GM12878 (cell line): Measurements from ENCODE around the gene STARD5. TPM values are rescaled to one million over a fixed set of nuclear protein-coding genes. Genes with fewer than 3 reads are reported as not detected.

Experiments
- ATAC-seq: fragments of 200-7000 bp; cut with Tn5 transposase; 3 replicates; pipeline ENCODE4 v1.9.1; 2020; ENCODE audit warnings: mild to moderate bottlenecking, moderate library complexity
- BruUV-seq: library from RNA; stranded (reverse); fragments of 400-500 nt; replicated peaks from 2 replicates; lab custom pipeline; 2021; lab: Mats Ljungman, UMichigan
- CTCF ChIA-PET: fragments of 300-600 bp; sonication (Branson Sonifier 250); formaldehyde crosslinking; extraction: SDS; loops from one replicate; lab custom pipeline; 2021; ENCODE audit warnings: inconsistent platforms; lab: Yijun Ruan, JAX
- POLR2A ChIA-PET: fragments of 350-600 bp; formaldehyde crosslinking; extraction: SDS; loops from one replicate; lab custom pipeline; 2021; ENCODE audit warnings: inconsistent platforms; lab: Charles Lee
- RAD21 ChIA-PET: fragments of 300-600 bp; sonication (Branson Sonifier 250); formaldehyde crosslinking; loops from one replicate; lab custom pipeline; 2023; ENCODE audit warnings: antibody characterized with exemption; ENCODE audit not compliant: unreplicated experiment; lab: Charles Lee
- SMC1A ChIA-PET: fragments of 300-600 bp; sonication (Branson Sonifier 250); formaldehyde crosslinking; loops from one replicate; lab custom pipeline; 2023; ENCODE audit not compliant: unreplicated experiment, uncharacterized antibody; lab: Charles Lee
- DNase-seq: peaks from one replicate; pipeline ENCODE4 v3.0.0-alpha.2; 2011; ENCODE audit warnings: low read depth, low spot score
- FAIRE-seq: peaks from 3 replicates; lab custom pipeline; 2011; peaks lifted over from hg19 to GRCh38; lab: Jason Lieb, UNC
- H2AFZ ChIP-seq: 2 replicates; pipeline ENCODE4 v1.6.0; 2011; ENCODE audit warnings: low read depth, low read length, control low read depth; ENCODE audit not compliant: control insufficient read depth
- H3K27ac ChIP-seq: 2 replicates; pipeline ENCODE4 v1.5.1; 2011; ENCODE audit warnings: control low read depth; ENCODE audit not compliant: control insufficient read depth, insufficient read depth
- H3K27me3 ChIP-seq, 2 experiments: replicated peaks in 1 of 2; 2 replicates each; pipeline versions ENCODE4 v1.6.0 to v1.6.1; 2011; ENCODE audit warnings: low read length in 1 of 2; ENCODE audit not compliant: control insufficient read depth in 2 of 2, insufficient read depth in 2 of 2
- H3K36me3 ChIP-seq, 2 experiments: 2 replicates each; pipeline ENCODE4 v1.5.1; 2011; ENCODE audit warnings: low read length in 1 of 2; ENCODE audit not compliant: control insufficient read depth in 2 of 2, insufficient read depth in 2 of 2
- H3K4me1 ChIP-seq: 2 replicates; pipeline ENCODE4 v1.6.1; 2011; ENCODE audit warnings: mild to moderate bottlenecking, low read length, moderate library complexity, mixed read lengths; ENCODE audit not compliant: control insufficient read depth, insufficient read depth
- H3K4me2 ChIP-seq: 2 replicates; pipeline ENCODE4 v1.6.0; 2011; ENCODE audit warnings: control low read depth; ENCODE audit not compliant: control insufficient read depth, insufficient read depth
- H3K4me3 ChIP-seq: fragments of 200-600 bp; sonication (generic); 2 replicates; pipeline ENCODE4 v1.5.1; 2016
- H3K79me2 ChIP-seq: 2 replicates; pipeline ENCODE4 v1.6.0; 2011; ENCODE audit warnings: low read length; ENCODE audit not compliant: control insufficient read depth, insufficient read depth
- H3K9ac ChIP-seq: 2 replicates; pipeline ENCODE4 v1.8.0; 2011; ENCODE audit warnings: low read length, control low read depth, mixed read lengths; ENCODE audit not compliant: control insufficient read depth, insufficient read depth
- H3K9me3 ChIP-seq: replicated peaks from 3 replicates; pipeline ENCODE4 v1.5.1; 2011; ENCODE audit warnings: mild to moderate bottlenecking, low read length; ENCODE audit not compliant: control insufficient read depth, insufficient read depth
- H4K20me1 ChIP-seq: 2 replicates; pipeline ENCODE4 v1.6.0; 2011; ENCODE audit not compliant: control insufficient read depth, insufficient read depth
- CEBPB ChIP-seq, 2 experiments: fragments of 150-350 bp in 1 of 2; IDR thresholded peaks; 2 replicates each; pipeline ENCODE4 v1.6.1; 2012 to 2014; ENCODE audit warnings: low read depth in 2 of 2, low read length in 2 of 2, borderline replicate concordance in 1 of 2, inconsistent platforms in 1 of 2
- CHD2 ChIP-seq: IDR thresholded peaks from 2 replicates; pipeline ENCODE4 v1.6.1; 2011; ENCODE audit warnings: low read depth, low read length, improper control_type of control experiment, borderline replicate concordance
- CTCF ChIP-seq, 3 experiments: IDR thresholded peaks in 2 of 3; conservative IDR thresholded peaks in 1 of 3; 2 replicates each; pipeline ENCODE4 v1.5.1; 2011; ENCODE audit warnings: low read depth in 3 of 3, low read length in 3 of 3, mild to moderate bottlenecking in 3 of 3, control low read depth in 2 of 3, moderate library complexity in 2 of 3, inconsistent platforms in 1 of 3, mixed read lengths in 1 of 3; ENCODE audit not compliant: control insufficient read depth in 2 of 3, insufficient read depth in 1 of 3; ENCODE audit errors: extremely low read depth in 1 of 3
- MEF2B ChIP-seq: fragments of 450-650 bp; IDR thresholded peaks from 2 replicates; pipeline ENCODE4 v1.6.1; 2018; ENCODE audit warnings: mild to moderate bottlenecking, moderate library complexity; ENCODE audit not compliant: partially characterized antibody, poor library complexity, severe bottlenecking
- MYC ChIP-seq: IDR thresholded peaks from 2 replicates; pipeline ENCODE4 v1.6.1; 2011; ENCODE audit warnings: mild to moderate bottlenecking, low read length, moderate library complexity, inconsistent platforms; ENCODE audit not compliant: insufficient read depth, insufficient replicate concordance, insufficient read length, severe bottlenecking
- NR2C1 ChIP-seq: fragments of 450-650 bp; IDR thresholded peaks from 2 replicates; pipeline ENCODE4 v1.6.1; 2017; ENCODE audit warnings: antibody characterized with exemption, mild to moderate bottlenecking, moderate library complexity
- TAF1 ChIP-seq: IDR thresholded peaks from 2 replicates; pipeline ENCODE4 v1.6.1; 2011; ENCODE audit warnings: mild to moderate bottlenecking, low read depth, low read length, borderline replicate concordance
- TARDBP ChIP-seq: IDR thresholded peaks from 2 replicates; pipeline ENCODE4 v1.6.1; 2016; ENCODE audit warnings: borderline replicate concordance
- ZBTB40 ChIP-seq: fragments of 450-650 bp; IDR thresholded peaks from 2 replicates; pipeline ENCODE4 v1.6.1; 2016; ENCODE audit warnings: mild to moderate bottlenecking, moderate library complexity, borderline replicate concordance
- ZZZ3 ChIP-seq: IDR thresholded peaks from 2 replicates; pipeline ENCODE4 v1.6.1; 2011; ENCODE audit warnings: low read depth; ENCODE audit not compliant: control insufficient read depth, insufficient read length
- WGBS: methylation state at CpG from one replicate; pipeline ENCODE4 v1.1.6; 2016; ENCODE audit warnings: low lambda C conversion rate; ENCODE audit not compliant: insufficient replicate concordance, insufficient coverage; ENCODE audit errors: missing lambda C conversion rate; 5-methylcytosine and 5-hydroxymethylcytosine counted together
- in situ Hi-C: fragments of 300-500 bp; cut with MboI; formaldehyde crosslinking; loops from 9 replicates; pipeline ENCODE4 v1.14.3; 2018; ENCODE audit warnings: mixed read lengths
- intact Hi-C: fragments of 100-400 bp; cut with micrococcal nuclease; formaldehyde crosslinking; loops from one replicate; pipeline ENCODE4 v1.14.2; 2022; ENCODE audit not compliant: unreplicated experiment
- polyA plus RNA-seq, 11 experiments: library from polyadenylated mRNA; depleted of rRNA in 4 of 11; unstranded in 6 of 11; stranded (reverse) in 5 of 11; fragments of >200 nt; fragmentation: Nextera tagmentation in 4 of 11; fragmentation: Illumina TruSeq in 1 of 11; extraction: Ambion mirVana in 4 of 11; extraction: Trizol in 1 of 11; gene quantifications; 1 replicate in 1 of 11; 2 replicates in 10 of 11; pipeline versions ENCODE4 v1.2.1 to v1.2.3, GENCODE V29; 2011 to 2016; ENCODE audit warnings: inconsistent platforms in 2 of 11, missing spikeins in 2 of 11, low read depth in 1 of 11
- total RNA-seq, 4 experiments: library from RNA; depleted of rRNA in 3 of 4; stranded (reverse); fragments of >200 nt in 3 of 4; fragmentation: Illumina TruSeq in 1 of 4; extraction: Trizol in 1 of 4; gene quantifications; 2 replicates each; pipeline versions ENCODE4 v1.2.1 to v1.2.3, GENCODE V29; 2013 to 2021

Gene STARD5
- total and polyA plus RNA-seq, 10 of the 15 experiments (the other 5 are each of a cell fraction or from before 2014, with no cell fraction given): 2.3 to 9.4 (median 4.7) TPM

GRCh38 chr15:81339851-81340250 lies 15.9 kb upstream of the STARD5 start:
- intact Hi-C loops (loop anchor here (5.0 kb wide), 1 partner anchor 62 kb away; no protein-coding TSS in a partner anchor), in situ Hi-C loops (no loop called here)
- SMC1A ChIA-PET: interaction anchor here (1.2 to 6.1 kb wide), 2 partner anchors 65 to 73 kb away, joined by 15 to 32 read pairs; no protein-coding TSS in a partner anchor
- no peaks in the 10 kb centered on the region for H4K20me1 ChIP-seq
- no peak overlapping the region for H3K4me3 ChIP-seq
- H3K4me1 ChIP-seq: no peaks in the 10 kb centered on the region; the same call in 1 of the 2 replicates
- RAD21 ChIA-PET: interaction anchor here (9.2 kb wide), 1 partner anchor 65 kb away, joined by 137 read pairs; no protein-coding TSS in a partner anchor
- no peak overlapping the region for H2AFZ ChIP-seq
- H3K36me3 ChIP-seq: no peaks in the 10 kb centered on the region
- H3K27ac ChIP-seq: no peak overlapping the region
- 82% methylated on average over 4 of the region's 4 CpGs for WGBS
- no peaks in the 10 kb centered on the region for H3K9me3 ChIP-seq
- no peak for ATAC-seq
- POLR2A ChIA-PET: no interaction called here
- no peak for DNase-seq
- no peaks in the 10 kb centered on the region for H3K79me2 ChIP-seq
- no peaks in the 10 kb centered on the region for H3K27me3 ChIP-seq
- CTCF ChIA-PET: interaction anchor here (9.2 to 11.3 kb wide), 2 partner anchors 64 to 73 kb away, joined by 142 to 242 read pairs; no protein-coding TSS in a partner anchor
- no peak for FAIRE-seq
- BruUV-seq: no TSS peak
- H3K9ac ChIP-seq: no peak overlapping the region
- H3K4me2 ChIP-seq: no peak overlapping the region
- no peak for TF ChIP-seq ZZZ3
- TF ChIP-seq CHD2: no peak
- no peak for TF ChIP-seq MEF2B
- TF ChIP-seq ZBTB40: no peak
- no peak for TF ChIP-seq MYC
- no peak for TF ChIP-seq TARDBP
- no peak for TF ChIP-seq TAF1
- no peak for TF ChIP-seq CTCF (IDR thresholded peaks at IDR 0.05 in 2 of 3, conservative IDR thresholded peaks at IDR 0.05 in 1 of 3; ENCODE audit: control insufficient read depth in 2 of 3, extremely low read depth in 1 of 3, insufficient read depth in 1 of 3, low read depth in 3 of 3, low read length in 3 of 3)
- TF ChIP-seq NR2C1: no peak
- no peak for TF ChIP-seq CEBPB (IDR thresholded peaks at IDR 0.05; ENCODE audit: borderline replicate concordance in 1 of 2, low read depth in 2 of 2, low read length in 2 of 2)
